Thoracic aorta (tissue), 2 donors: ENCODE results near the gene RASAL1. TPM values are rescaled to one million over a fixed set of nuclear protein-coding genes. Genes with fewer than 3 reads are reported as not detected.

Experiments
- ATAC-seq: fragments of 150-250 bp; one replicate; pipeline ENCODE4 v1.8.0; 2017; ENCODE audit warnings: low read depth; ENCODE audit not compliant: insufficient number of reproducible peaks, low FRiP score
- DNase-seq: peaks from one replicate; pipeline ENCODE4 v3.0.0-alpha.2; 2020; ENCODE audit warnings: low spot score
- H3K27ac ChIP-seq, 2 donors: fragments of 200-600 bp; sonication (generic); 1 replicate in 1 of 2; 2 replicates in 1 of 2; pipeline ENCODE4 v1.5.1; 2016; ENCODE audit warnings: mild to moderate bottlenecking in 2 of 2, moderate library complexity in 2 of 2
- H3K27me3 ChIP-seq: fragments of 200-600 bp; sonication (generic); replicated peaks from 2 replicates; pipeline ENCODE4 v1.6.0; 2016; ENCODE audit warnings: mild to moderate bottlenecking; ENCODE audit not compliant: insufficient read depth
- H3K36me3 ChIP-seq: fragments of 200-600 bp; sonication (generic); one replicate; pipeline ENCODE4 v1.5.1; 2016
- H3K4me1 ChIP-seq, 2 donors: fragments of 200-600 bp; sonication (generic); 1 replicate in 1 of 2; 2 replicates in 1 of 2; pipeline versions ENCODE4 v1.5.1 to v1.6.0; 2016; ENCODE audit warnings: low read depth in 2 of 2, mild to moderate bottlenecking in 1 of 2; ENCODE audit not compliant: control insufficient read depth in 1 of 2
- H3K4me3 ChIP-seq: fragments of 200-600 bp; sonication (generic); 2 replicates; pipeline ENCODE4 v1.5.1; 2016; ENCODE audit warnings: mild to moderate bottlenecking
- H3K9me3 ChIP-seq: fragments of 200-600 bp; sonication (generic); 2 replicates; pipeline ENCODE4 v1.5.1; 2016
- CTCF ChIP-seq: fragments of 200-600 bp; sonication (generic); IDR thresholded peaks from one replicate; pipeline ENCODE4 v1.5.1; 2019; ENCODE audit warnings: antibody characterized with exemption
- total RNA-seq, 2 donors: library from RNA; depleted of rRNA; stranded (reverse); fragments of >200 nt; gene quantifications; one replicate each; pipeline versions ENCODE4 v1.1.0 to v1.2.3, GENCODE V29; 2016

RASAL1 gene
- total RNA-seq, 2 donors from 2014 or later = 2.0 TPM; not detected in 1

GRCh38 chr12:113133666-113134065 is 1.9 kb downstream of the RASAL1 start:
- DNase-seq = no peak
- ATAC-seq = no peak
- Histone ChIP-seq H3K9me3 (no peaks in the 10 kb centered on the region), H3K27ac (no peak overlapping the region), H3K36me3 (no peaks in the 10 kb centered on the region), H3K4me3 (no peak overlapping the region), H3K4me1 (peaks cover 0 to 3% of the 10 kb centered on the region in 2 donors), H3K27me3 (no peaks in the 10 kb centered on the region)
- no peak for TF ChIP-seq CTCF

- no peaks in the 10 kb centered on the region for H3K9me3 ChIP-seq
- no peak overlapping the region for H3K4me3 ChIP-seq
- TF ChIP-seq CTCF = no peak
- no peaks in the 10 kb centered on the region for H3K27me3 ChIP-seq
- ATAC-seq (no peak), DNase-seq (no peak)
- H3K36me3 ChIP-seq = no peaks in the 10 kb centered on the region
- H3K4me1 ChIP-seq = peaks cover 0 to 3% of the 10 kb centered on the region in 2 donors
- H3K27ac ChIP-seq = no peak overlapping the region
Observed at GRCh38 chr12:113133036-113133435, 2.5 kb downstream of the RASAL1 start.

DNA sequence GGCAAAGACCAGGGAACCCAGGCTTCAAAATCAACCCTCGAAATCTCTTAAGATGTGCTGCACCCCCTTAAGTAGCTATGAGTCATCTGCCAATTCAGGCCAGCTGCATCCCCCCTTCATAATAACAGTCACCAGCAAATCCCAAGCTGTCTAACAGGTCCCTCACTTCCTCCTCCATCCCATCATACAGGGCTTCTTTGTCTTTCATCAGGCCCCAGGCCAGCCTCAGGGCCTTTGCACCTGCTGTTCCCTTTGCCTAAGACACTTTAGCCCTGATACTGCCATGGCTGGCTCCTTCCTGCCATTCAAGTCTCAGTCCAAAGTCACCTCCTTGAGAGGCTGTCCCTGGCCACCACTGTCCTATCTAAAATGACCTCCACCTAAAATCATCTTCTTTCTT is 4.0 kb downstream of the RASAL1 start:
- Histone ChIP-seq H3K36me3 (no peaks in the 10 kb centered on the region), H3K27me3 (no peaks in the 10 kb centered on the region), H3K27ac (no peak overlapping the region), H3K9me3 (no peaks in the 10 kb centered on the region), H3K4me3 (no peak overlapping the region), H3K4me1 (peaks cover 0 to 3% of the 10 kb centered on the region in 2 donors)
- no peak for TF ChIP-seq CTCF
- ATAC-seq = no peak
- no peak for DNase-seq

- no peak for DNase-seq
- no peak overlapping the region for H3K4me3 ChIP-seq
- no peaks in the 10 kb centered on the region for H3K9me3 ChIP-seq
- no peak for TF ChIP-seq CTCF
- no peaks in the 10 kb centered on the region for H3K36me3 ChIP-seq
- H3K27me3 ChIP-seq = no peaks in the 10 kb centered on the region
- no peak overlapping the region for H3K27ac ChIP-seq
- ATAC-seq = no peak
- no peaks in the 10 kb centered on the region for H3K4me1 ChIP-seq
Observed at GRCh38 chr12:113130457-113131135, 5.0 kb downstream of the RASAL1 start.

GRCh38 chr12:113129664-113130456 is 5.7 kb downstream of the RASAL1 start:
- H3K27ac ChIP-seq = no peak overlapping the region

More at GRCh38 chr12:113129664-113130456, 5.7 kb downstream of the RASAL1 start:
- Histone ChIP-seq H3K4me1 (no peaks in the 10 kb centered on the region), H3K36me3 (no peaks in the 10 kb centered on the region), H3K27me3 (no peaks in the 10 kb centered on the region), H3K4me3 (no peak overlapping the region), H3K9me3 (no peaks in the 10 kb centered on the region)
- no peak for TF ChIP-seq CTCF
- ATAC-seq = no peak
- DNase-seq = no peak
